ENCODE data around the gene SLC2A8. TPM values are rescaled to one million over a fixed set of nuclear protein-coding genes. Genes with fewer than 3 reads are reported as not detected.

SLC2A8 gene
- total and polyA plus RNA-seq, 2 experiments from 2014 or later: 9.6 to 9.9 TPM

GRCh38 chr9:127365461-127365860 lies 31.5 kb upstream of the SLC2A8 start:
- Histone ChIP-seq H3K9me2 (ENCODE audit: insufficient read depth) (no peaks in the 10 kb centered on the region), H3K36me3 (ENCODE audit: low read depth) (no peaks in the 10 kb centered on the region), H4K20me1 (ENCODE audit: insufficient read depth) (no peaks in the 10 kb centered on the region), H3K27ac (no peak overlapping the region), H3K9ac (no peak overlapping the region), H2AFZ (no peak overlapping the region), H3K79me2 (ENCODE audit: insufficient read depth) (no peaks in the 10 kb centered on the region), H3K4me3 (no peak overlapping the region), H3F3A (ENCODE audit: insufficient read depth) (no peaks in the 10 kb centered on the region), H3K4me1 (ENCODE audit: insufficient read depth) (no peaks in the 10 kb centered on the region), H3K9me3 (ENCODE audit: low read depth) (no peaks in the 10 kb centered on the region), H3K4me2 (ENCODE audit: unreplicated experiment) (no peak overlapping the region), H3K27me3 (replicated peaks; ENCODE audit: insufficient read depth) (peaks cover 9% of the 10 kb centered on the region)
- WGBS, 2 experiments (ENCODE audit: low coverage in 1 of 2, low lambda C conversion rate in 2 of 2, missing lambda C conversion rate in 2 of 2): 89 to 92% methylated on average over 10 of the region's 10 CpGs
- DNase-seq: no peak
- TF ChIP-seq EZH2 (IDR thresholded peaks at IDR 0.05; ENCODE audit: insufficient read depth, poor library complexity, severe bottlenecking) (no peak), EZH2phosphoT487 (IDR thresholded peaks at IDR 0.05; ENCODE audit: insufficient read depth, low read depth) (no peak)
- in situ Hi-C loops (cut with MboI): no loop called here

- Histone ChIP-seq H3K36me3 (ENCODE audit: low read depth) (no peaks in the 10 kb centered on the region), H3K4me2 (ENCODE audit: unreplicated experiment) (no peak overlapping the region), H3K9me3 (ENCODE audit: low read depth) (no peaks in the 10 kb centered on the region), H3K27ac (no peak overlapping the region), H3F3A (ENCODE audit: insufficient read depth) (no peaks in the 10 kb centered on the region), H3K4me3 (no peak overlapping the region), H3K9me2 (ENCODE audit: insufficient read depth) (no peaks in the 10 kb centered on the region), H2AFZ (no peak overlapping the region), H3K9ac (no peak overlapping the region), H3K79me2 (ENCODE audit: insufficient read depth) (no peaks in the 10 kb centered on the region), H3K4me1 (ENCODE audit: insufficient read depth) (no peaks in the 10 kb centered on the region), H4K20me1 (ENCODE audit: insufficient read depth) (no peaks in the 10 kb centered on the region), H3K27me3 (replicated peaks; ENCODE audit: insufficient read depth) (peaks cover 19% of the 10 kb centered on the region)
- 78 to 80% methylated on average over 7 of the region's 7 CpGs for WGBS, 2 experiments (ENCODE audit: low coverage in 1 of 2, low lambda C conversion rate in 2 of 2, missing lambda C conversion rate in 2 of 2)
- TF ChIP-seq EZH2 (IDR thresholded peaks at IDR 0.05; ENCODE audit: insufficient read depth, poor library complexity, severe bottlenecking) (no peak), EZH2phosphoT487 (IDR thresholded peaks at IDR 0.05; ENCODE audit: insufficient read depth, low read depth) (no peak)
- no peak for DNase-seq
- in situ Hi-C loops (cut with MboI): no loop called here
Measured at GRCh38 chr9:127366594-127366993, 30.4 kb upstream of the SLC2A8 start.

- 77 to 80% methylated on average over 6 of the region's 6 CpGs for WGBS, 2 experiments (ENCODE audit: low coverage in 1 of 2, low lambda C conversion rate in 2 of 2, missing lambda C conversion rate in 2 of 2)
- no peaks in the 10 kb centered on the region for H3F3A ChIP-seq (ENCODE audit: insufficient read depth)
- in situ Hi-C loops (cut with MboI): no loop called here
Measured at GRCh38 chr9:127368852-127369402, 28.0 kb upstream of the SLC2A8 start.

GRCh38 chr9:127369428-127369827 lies 27.5 kb upstream of the SLC2A8 start:
- 89% methylated on average over 8 of the region's 8 CpGs for WGBS, 2 experiments (ENCODE audit: low coverage in 1 of 2, low lambda C conversion rate in 2 of 2, missing lambda C conversion rate in 2 of 2)
- no peak overlapping the region for H3K9ac ChIP-seq
- no peak overlapping the region for H2AFZ ChIP-seq
- in situ Hi-C loops (cut with MboI): no loop called here
- H3K4me2 ChIP-seq (ENCODE audit: unreplicated experiment): no peak overlapping the region
- H3K79me2 ChIP-seq (ENCODE audit: insufficient read depth): no peaks in the 10 kb centered on the region
- H3K9me3 ChIP-seq (ENCODE audit: low read depth): no peaks in the 10 kb centered on the region
- H3K27me3 ChIP-seq (replicated peaks; ENCODE audit: insufficient read depth): peaks cover 46% of the 10 kb centered on the region
- no peaks in the 10 kb centered on the region for H3K4me1 ChIP-seq (ENCODE audit: insufficient read depth)
- H3K9me2 ChIP-seq (ENCODE audit: insufficient read depth): no peaks in the 10 kb centered on the region
- no peaks in the 10 kb centered on the region for H3K36me3 ChIP-seq (ENCODE audit: low read depth)
- TF ChIP-seq EZH2phosphoT487 (IDR thresholded peaks at IDR 0.05; ENCODE audit: insufficient read depth, low read depth): no peak
- TF ChIP-seq EZH2 (IDR thresholded peaks at IDR 0.05; ENCODE audit: insufficient read depth, poor library complexity, severe bottlenecking): no peak
- DNase-seq: no peak
- H3K4me3 ChIP-seq: no peak overlapping the region
- no peaks in the 10 kb centered on the region for H3F3A ChIP-seq (ENCODE audit: insufficient read depth)
- H4K20me1 ChIP-seq (ENCODE audit: insufficient read depth): no peaks in the 10 kb centered on the region
- no peak overlapping the region for H3K27ac ChIP-seq

More at GRCh38 chr9:127368852-127369402, 28.0 kb upstream of the SLC2A8 start:
- Histone ChIP-seq H3K27me3 (replicated peaks; ENCODE audit: insufficient read depth) (peaks cover 41% of the 10 kb centered on the region), H3K4me2 (ENCODE audit: unreplicated experiment) (no peak overlapping the region), H3K36me3 (ENCODE audit: low read depth) (no peaks in the 10 kb centered on the region), H4K20me1 (ENCODE audit: insufficient read depth) (no peaks in the 10 kb centered on the region), H3K4me1 (ENCODE audit: insufficient read depth) (no peaks in the 10 kb centered on the region), H3K4me3 (no peak overlapping the region), H2AFZ (no peak overlapping the region), H3K9me3 (ENCODE audit: low read depth) (no peaks in the 10 kb centered on the region), H3K79me2 (ENCODE audit: insufficient read depth) (no peaks in the 10 kb centered on the region), H3K9ac (no peak overlapping the region), H3K9me2 (ENCODE audit: insufficient read depth) (no peaks in the 10 kb centered on the region), H3K27ac (no peak overlapping the region)
- DNase-seq: no peak
- TF ChIP-seq EZH2phosphoT487 (IDR thresholded peaks at IDR 0.05; ENCODE audit: insufficient read depth, low read depth): no peak
- TF ChIP-seq EZH2 (IDR thresholded peaks at IDR 0.05; ENCODE audit: insufficient read depth, poor library complexity, severe bottlenecking): no peak

Measured in GM23248 (cell line).